GM19193 (cell line): ENCODE results near the gene KCNC1.

Experiments used
- POLR2A ChIP-seq: IDR thresholded peaks from 4 replicates; pipeline ENCODE4 v1.6.1; 2011; ENCODE audit not compliant: insufficient read depth, insufficient read length; ENCODE audit errors: extremely low read depth

The KCNC1 gene

GRCh38 chr11:17734418-17734911 lies at the start of gene KCNC1:
KCNC1 (plus strand) TSS chr11:17734781; CDS start chr11:17736003, 1,222 bp downstream.
- TF ChIP-seq POLR2A = no peak

- no peak for TF ChIP-seq POLR2A
Measured at GRCh38 chr11:17686231-17686980, 48.2 kb upstream of the KCNC1 start.

GRCh38 chr11:17687946-17688670 lies 46.5 kb upstream of the KCNC1 start:
- TF ChIP-seq POLR2A = no peak

GRCh38 chr11:17691550-17691949 lies 43.0 kb upstream of the KCNC1 start:
- TF ChIP-seq POLR2A = no peak

GRCh38 chr11:17691976-17692375 lies 42.6 kb upstream of the KCNC1 start:
- no peak for TF ChIP-seq POLR2A

- TF ChIP-seq POLR2A = no peak
Measured at GRCh38 chr11:17692931-17693330, 41.6 kb upstream of the KCNC1 start.

GRCh38 chr11:17693531-17693930 lies 41.0 kb upstream of the KCNC1 start:
- no peak for TF ChIP-seq POLR2A

GRCh38 chr11:17694494-17695110 lies 40.0 kb upstream of the KCNC1 start:
- TF ChIP-seq POLR2A = no peak

GRCh38 chr11:17695454-17696441 lies 38.8 kb upstream of the KCNC1 start:
- TF ChIP-seq POLR2A = no peak

GRCh38 chr11:17696741-17697140 lies 37.8 kb upstream of the KCNC1 start:
- no peak for TF ChIP-seq POLR2A

- TF ChIP-seq POLR2A = no peak
Measured at GRCh38 chr11:17697175-17697949, 37.2 kb upstream of the KCNC1 start.

GRCh38 chr11:17699147-17700114 lies 35.1 kb upstream of the KCNC1 start:
- TF ChIP-seq POLR2A = no peak
